HEK293 (cell line): Measurements from ENCODE around the gene CNPY2.

Experiments used
- CTCF ChIA-PET: fragments of 350-600 bp; formaldehyde crosslinking; extraction: SDS; loops from one replicate; lab custom pipeline; 2021; ENCODE audit warnings: antibody characterized with exemption; lab: Yijun Ruan, JAX
- POLR2A ChIA-PET: fragments of 300-600 bp; formaldehyde crosslinking; extraction: SDS; loops from one replicate; lab custom pipeline; 2020; ENCODE audit warnings: antibody characterized with exemption, inconsistent platforms; lab: Yijun Ruan, JAX
- H3K27ac ChIP-seq: fragments of 200-500 bp; sonication (Bioruptor generic); 2 replicates; pipeline ENCODE4 v1.5.1; 2014; ENCODE audit warnings: low read depth, low read length, control low read depth, inconsistent platforms; ENCODE audit errors: extremely low read depth
- H3K36me3 ChIP-seq, 2 experiments: fragments of 200-500 bp in 1 of 2; sonication (Bioruptor generic) in 1 of 2; 1 replicate in 1 of 2; 2 replicates in 1 of 2; pipeline ENCODE4 v1.5.1; 2014 to 2017; ENCODE audit warnings: inconsistent platforms in 2 of 2, low read length in 2 of 2; ENCODE audit not compliant: control insufficient read depth in 2 of 2, insufficient read depth in 1 of 2
- H3K4me1 ChIP-seq: fragments of 200-500 bp; sonication (Bioruptor generic); 2 replicates; pipeline ENCODE4 v1.5.1; 2014; ENCODE audit warnings: mild to moderate bottlenecking, low read length, inconsistent platforms; ENCODE audit not compliant: control insufficient read depth, insufficient read depth
- H3K4me3 ChIP-seq: 2 replicates; pipeline ENCODE4 v1.5.1; 2011; ENCODE audit warnings: low read depth, mild to moderate bottlenecking, control low read depth, low read length, moderate library complexity
- H3K9me3 ChIP-seq: fragments of 200-500 bp; sonication (Bioruptor generic); 2 replicates; pipeline ENCODE4 v1.5.1; 2014; ENCODE audit warnings: low read depth, low read length, inconsistent platforms; ENCODE audit not compliant: control insufficient read depth, insufficient read depth
- BCL11B ChIP-seq: fragments of 450-650 bp; formaldehyde crosslinking; IDR thresholded peaks from 2 replicates; pipeline ENCODE4 v1.5.1; 2016; ENCODE audit warnings: low read depth, missing biosample characterization, missing genetic modification characterization
- FEZF1 ChIP-seq: fragments of 450-650 bp; formaldehyde crosslinking; IDR thresholded peaks from 2 replicates; pipeline ENCODE4 v1.5.1; 2016; ENCODE audit warnings: missing biosample characterization, missing genetic modification characterization
- PRDM1 ChIP-seq: fragments of 450-650 bp; formaldehyde crosslinking; IDR thresholded peaks from 2 replicates; pipeline ENCODE4; 2016; ENCODE audit warnings: missing biosample characterization, missing genetic modification characterization
- SALL2 ChIP-seq: fragments of 450-650 bp; formaldehyde crosslinking; IDR thresholded peaks from 2 replicates; pipeline ENCODE4 v1.5.0; 2017; ENCODE audit warnings: missing biosample characterization, mild to moderate bottlenecking, missing genetic modification characterization, borderline replicate concordance
- SCRT2 ChIP-seq: fragments of 450-650 bp; formaldehyde crosslinking; IDR thresholded peaks from 2 replicates; pipeline ENCODE4 v1.5.1; 2016; ENCODE audit warnings: missing biosample characterization, missing genetic modification characterization
- SP3 ChIP-seq: fragments of 450-650 bp; formaldehyde crosslinking; IDR thresholded peaks from 2 replicates; pipeline ENCODE4 v1.5.1; 2016; ENCODE audit warnings: missing biosample characterization, missing genetic modification characterization
- ZBTB17 ChIP-seq: fragments of 450-650 bp; formaldehyde crosslinking; IDR thresholded peaks from 2 replicates; pipeline ENCODE4 v1.5.1; 2016; ENCODE audit warnings: missing biosample characterization, missing genetic modification characterization
- ZFHX2 ChIP-seq: fragments of 450-650 bp; formaldehyde crosslinking; conservative IDR thresholded peaks from 2 replicates; pipeline ENCODE4 v1.5.1; 2016; ENCODE audit warnings: missing biosample characterization, missing genetic modification characterization
- ZNF10 ChIP-seq: fragments of 450-650 bp; formaldehyde crosslinking; IDR thresholded peaks from 2 replicates; pipeline ENCODE4 v1.5.1; 2017; ENCODE audit warnings: missing biosample characterization, missing genetic modification characterization
- ZNF19 ChIP-seq: fragments of 450-650 bp; formaldehyde crosslinking; IDR thresholded peaks from 2 replicates; pipeline ENCODE4; 2016; ENCODE audit warnings: missing biosample characterization, missing genetic modification characterization, low read depth
- ZNF324 ChIP-seq: fragments of 450-650 bp; formaldehyde crosslinking; IDR thresholded peaks from 2 replicates; pipeline ENCODE4 v1.5.1; 2016; ENCODE audit warnings: missing biosample characterization, missing genetic modification characterization
- ZNF366 ChIP-seq: fragments of 450-650 bp; formaldehyde crosslinking; conservative IDR thresholded peaks from 2 replicates; pipeline ENCODE4 v1.5.1; 2016; ENCODE audit warnings: missing biosample characterization, missing genetic modification characterization
- ZNF600 ChIP-seq: fragments of 450-650 bp; formaldehyde crosslinking; IDR thresholded peaks from 2 replicates; pipeline ENCODE4 v1.5.1; 2016; ENCODE audit warnings: missing biosample characterization, missing genetic modification characterization
- ZNF610 ChIP-seq: fragments of 450-650 bp; formaldehyde crosslinking; IDR thresholded peaks from 2 replicates; pipeline ENCODE4 v1.5.1; 2016; ENCODE audit warnings: missing biosample characterization, missing genetic modification characterization, borderline replicate concordance
- TF ChIP-seq, protein P1 (sequence below): fragments of 450-650 bp; formaldehyde crosslinking; IDR thresholded peaks from 2 replicates; pipeline ENCODE4 v1.5.1; 2016; ENCODE audit warnings: missing biosample characterization, missing genetic modification characterization
- TF ChIP-seq, protein P2 (sequence below): fragments of 450-650 bp; formaldehyde crosslinking; IDR thresholded peaks from 2 replicates; pipeline ENCODE4 v1.5.1; 2016; ENCODE audit warnings: missing biosample characterization, missing genetic modification characterization
- TF ChIP-seq, protein P3 (sequence below): fragments of 450-650 bp; formaldehyde crosslinking; IDR thresholded peaks from 2 replicates; pipeline ENCODE4 v1.5.1; 2016; ENCODE audit warnings: missing biosample characterization, missing genetic modification characterization
- TF ChIP-seq, protein P4 (sequence below): fragments of 450-650 bp; formaldehyde crosslinking; IDR thresholded peaks from 2 replicates; pipeline ENCODE4 v1.5.1; 2017; ENCODE audit warnings: missing biosample characterization, missing genetic modification characterization
- TF ChIP-seq, protein P5 (sequence below): fragments of 450-650 bp; formaldehyde crosslinking; conservative IDR thresholded peaks from 2 replicates; pipeline ENCODE4 v1.5.1; 2016; ENCODE audit warnings: low read depth, missing biosample characterization, missing genetic modification characterization
- TF ChIP-seq, protein P6 (sequence below): fragments of 450-650 bp; formaldehyde crosslinking; IDR thresholded peaks from 2 replicates; pipeline ENCODE4 v1.5.1; 2016; ENCODE audit warnings: missing biosample characterization, missing genetic modification characterization
- TF ChIP-seq, protein P7 (sequence below): fragments of 450-650 bp; formaldehyde crosslinking; IDR thresholded peaks from 2 replicates; pipeline ENCODE4 v1.5.1; 2016; ENCODE audit warnings: missing biosample characterization, missing genetic modification characterization

Gene CNPY2

DNA sequence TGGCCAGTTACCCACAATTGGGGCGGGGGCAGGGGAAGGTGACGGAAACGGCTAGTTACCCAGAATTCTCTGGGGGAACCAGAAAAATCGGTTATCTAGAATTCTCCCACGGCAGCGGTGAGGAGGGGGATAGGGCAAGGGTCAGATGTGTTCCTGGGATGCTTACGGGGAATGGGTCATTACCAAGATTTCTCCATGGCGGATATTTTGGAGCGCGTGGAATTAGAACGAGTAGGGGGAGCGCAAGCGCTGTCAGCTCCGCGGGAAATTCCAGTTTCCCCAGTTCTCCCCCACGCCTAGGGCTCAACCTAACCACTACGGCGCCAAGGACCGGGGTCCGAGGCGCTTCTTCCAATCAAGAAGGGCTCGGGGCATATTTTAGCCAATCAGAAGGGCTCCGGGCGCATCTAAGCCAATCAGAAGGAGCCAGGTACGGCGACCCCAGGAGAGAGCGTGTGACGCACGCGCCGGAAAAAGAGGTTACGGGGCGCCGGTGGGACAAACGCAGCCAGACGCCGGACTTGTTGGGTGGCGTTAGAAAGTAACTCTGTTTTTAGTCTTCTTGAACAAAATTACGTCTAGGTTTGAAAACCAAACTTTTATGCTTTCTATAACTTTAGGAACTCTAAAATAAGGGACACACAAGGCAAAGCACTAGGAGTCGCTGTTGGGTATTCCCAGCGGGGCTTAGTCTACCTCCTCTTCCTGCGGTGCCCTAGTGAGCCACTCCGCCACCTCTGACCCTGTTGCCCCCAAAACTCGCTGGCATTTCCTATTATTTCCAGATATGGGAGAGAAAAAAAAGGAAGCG is 18.1 kb upstream of the CNPY2 start, which contains the start of gene PAN2 (continued):
- TF ChIP-seq, protein P1, sequence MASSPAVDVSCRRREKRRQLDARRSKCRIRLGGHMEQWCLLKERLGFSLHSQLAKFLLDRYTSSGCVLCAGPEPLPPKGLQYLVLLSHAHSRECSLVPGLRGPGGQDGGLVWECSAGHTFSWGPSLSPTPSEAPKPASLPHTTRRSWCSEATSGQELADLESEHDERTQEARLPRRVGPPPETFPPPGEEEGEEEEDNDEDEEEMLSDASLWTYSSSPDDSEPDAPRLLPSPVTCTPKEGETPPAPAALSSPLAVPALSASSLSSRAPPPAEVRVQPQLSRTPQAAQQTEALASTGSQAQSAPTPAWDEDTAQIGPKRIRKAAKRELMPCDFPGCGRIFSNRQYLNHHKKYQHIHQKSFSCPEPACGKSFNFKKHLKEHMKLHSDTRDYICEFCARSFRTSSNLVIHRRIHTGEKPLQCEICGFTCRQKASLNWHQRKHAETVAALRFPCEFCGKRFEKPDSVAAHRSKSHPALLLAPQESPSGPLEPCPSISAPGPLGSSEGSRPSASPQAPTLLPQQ (tag by site-specific recombination), result peak; percentile 51; the same call in 1 of the 2 replicates
- TF ChIP-seq SP3 (tag by site-specific recombination) (peak; percentile 59), ZBTB17 (tag by site-specific recombination) (peak; percentile 89), ZNF600 (tag by site-specific recombination) (0 out of 2 replicates have a peak, but pooled peaks have one; percentile 16), ZNF610 (tag by site-specific recombination) (no peak), SALL2 (no peak), ZNF324 (0 out of 2 replicates have a peak, but pooled peaks have one; percentile 44)
- TF ChIP-seq, protein P2, sequence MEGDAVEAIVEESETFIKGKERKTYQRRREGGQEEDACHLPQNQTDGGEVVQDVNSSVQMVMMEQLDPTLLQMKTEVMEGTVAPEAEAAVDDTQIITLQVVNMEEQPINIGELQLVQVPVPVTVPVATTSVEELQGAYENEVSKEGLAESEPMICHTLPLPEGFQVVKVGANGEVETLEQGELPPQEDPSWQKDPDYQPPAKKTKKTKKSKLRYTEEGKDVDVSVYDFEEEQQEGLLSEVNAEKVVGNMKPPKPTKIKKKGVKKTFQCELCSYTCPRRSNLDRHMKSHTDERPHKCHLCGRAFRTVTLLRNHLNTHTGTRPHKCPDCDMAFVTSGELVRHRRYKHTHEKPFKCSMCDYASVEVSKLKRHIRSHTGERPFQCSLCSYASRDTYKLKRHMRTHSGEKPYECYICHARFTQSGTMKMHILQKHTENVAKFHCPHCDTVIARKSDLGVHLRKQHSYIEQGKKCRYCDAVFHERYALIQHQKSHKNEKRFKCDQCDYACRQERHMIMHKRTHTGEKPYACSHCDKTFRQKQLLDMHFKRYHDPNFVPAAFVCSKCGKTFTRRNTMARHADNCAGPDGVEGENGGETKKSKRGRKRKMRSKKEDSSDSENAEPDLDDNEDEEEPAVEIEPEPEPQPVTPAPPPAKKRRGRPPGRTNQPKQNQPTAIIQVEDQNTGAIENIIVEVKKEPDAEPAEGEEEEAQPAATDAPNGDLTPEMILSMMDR (tag by site-specific recombination), result peak; percentile 68

DNA sequence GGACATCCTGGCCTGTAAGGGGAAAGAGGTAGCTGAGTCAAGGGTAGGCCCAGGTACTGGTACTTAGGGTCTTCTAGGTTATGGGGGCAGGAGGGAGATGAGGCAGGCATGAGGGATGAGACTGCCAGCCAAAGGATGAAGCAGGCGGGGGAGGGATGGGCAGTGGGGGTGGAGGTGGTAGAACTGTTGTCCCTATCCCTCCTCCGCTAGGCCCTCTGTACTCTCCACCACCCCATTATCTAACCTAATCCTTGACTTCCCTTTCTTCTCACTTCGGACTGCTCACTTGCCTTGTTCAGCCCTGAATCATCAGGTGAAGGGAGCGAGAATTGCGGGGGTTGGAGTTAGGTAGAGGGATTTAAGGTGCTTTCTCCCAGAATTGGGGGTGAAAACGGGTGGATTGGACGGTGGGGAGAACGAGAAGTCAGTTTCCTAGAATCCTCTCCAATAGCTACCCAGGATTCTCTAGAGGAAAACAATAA is 17.4 kb upstream of the CNPY2 start:
- Histone ChIP-seq H3K27ac (peak overlapping the region; percentile 80), H3K4me3 (peak overlapping the region; percentile 63), H3K4me1 (peaks cover 5% of the 10 kb centered on the region), H3K36me3 (peaks cover 0 to 6% of the 10 kb centered on the region in 2 experiments; a peak in 2 of 3 replicates), H3K9me3 (no peaks in the 10 kb centered on the region)
- CTCF ChIA-PET, result interaction anchor here (0.6 to 1.4 kb wide), 3 partner anchors 13 to 38 kb away, joined by 4 to 6 read pairs (median 5); no protein-coding TSS in a partner anchor
- POLR2A ChIA-PET, result interaction anchor here (0.6 to 3.4 kb wide), 11 partner anchors 11 to 206 kb away, joined by 3 to 32 read pairs (median 4); partner anchors contain the start of genes CNPY2, ESYT1, SMARCC2 and STAT2
- TF ChIP-seq PRDM1 (peak; percentile 36; the same call in 1 of the 2 replicates), ZNF366 (0 out of 2 replicates have a peak, but pooled peaks have one; percentile 14), ZNF19 (no peak), ZFHX2 (tag by site-specific recombination) (peak; percentile 34; the same call in 1 of the 2 replicates), FEZF1 (tag by site-specific recombination) (peak; percentile 12; the same call in 1 of the 2 replicates), ZNF10 (peak; percentile 98), BCL11B (tag by site-specific recombination) (no peak), SCRT2 (tag by site-specific recombination) (peak; percentile 61)
- TF ChIP-seq, protein P3, sequence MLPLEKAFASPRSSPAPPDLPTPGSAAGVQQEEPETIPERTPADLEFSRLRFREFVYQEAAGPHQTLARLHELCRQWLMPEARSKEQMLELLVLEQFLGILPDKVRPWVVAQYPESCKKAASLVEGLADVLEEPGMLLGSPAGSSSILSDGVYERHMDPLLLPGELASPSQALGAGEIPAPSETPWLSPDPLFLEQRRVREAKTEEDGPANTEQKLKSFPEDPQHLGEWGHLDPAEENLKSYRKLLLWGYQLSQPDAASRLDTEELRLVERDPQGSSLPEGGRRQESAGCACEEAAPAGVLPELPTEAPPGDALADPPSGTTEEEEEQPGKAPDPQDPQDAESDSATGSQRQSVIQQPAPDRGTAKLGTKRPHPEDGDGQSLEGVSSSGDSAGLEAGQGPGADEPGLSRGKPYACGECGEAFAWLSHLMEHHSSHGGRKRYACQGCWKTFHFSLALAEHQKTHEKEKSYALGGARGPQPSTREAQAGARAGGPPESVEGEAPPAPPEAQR (tag by site-specific recombination), result no peak
- TF ChIP-seq, protein P4, sequence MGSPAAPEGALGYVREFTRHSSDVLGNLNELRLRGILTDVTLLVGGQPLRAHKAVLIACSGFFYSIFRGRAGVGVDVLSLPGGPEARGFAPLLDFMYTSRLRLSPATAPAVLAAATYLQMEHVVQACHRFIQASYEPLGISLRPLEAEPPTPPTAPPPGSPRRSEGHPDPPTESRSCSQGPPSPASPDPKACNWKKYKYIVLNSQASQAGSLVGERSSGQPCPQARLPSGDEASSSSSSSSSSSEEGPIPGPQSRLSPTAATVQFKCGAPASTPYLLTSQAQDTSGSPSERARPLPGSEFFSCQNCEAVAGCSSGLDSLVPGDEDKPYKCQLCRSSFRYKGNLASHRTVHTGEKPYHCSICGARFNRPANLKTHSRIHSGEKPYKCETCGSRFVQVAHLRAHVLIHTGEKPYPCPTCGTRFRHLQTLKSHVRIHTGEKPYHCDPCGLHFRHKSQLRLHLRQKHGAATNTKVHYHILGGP (tag by site-specific recombination), result peak; percentile 83
- TF ChIP-seq, protein P5, sequence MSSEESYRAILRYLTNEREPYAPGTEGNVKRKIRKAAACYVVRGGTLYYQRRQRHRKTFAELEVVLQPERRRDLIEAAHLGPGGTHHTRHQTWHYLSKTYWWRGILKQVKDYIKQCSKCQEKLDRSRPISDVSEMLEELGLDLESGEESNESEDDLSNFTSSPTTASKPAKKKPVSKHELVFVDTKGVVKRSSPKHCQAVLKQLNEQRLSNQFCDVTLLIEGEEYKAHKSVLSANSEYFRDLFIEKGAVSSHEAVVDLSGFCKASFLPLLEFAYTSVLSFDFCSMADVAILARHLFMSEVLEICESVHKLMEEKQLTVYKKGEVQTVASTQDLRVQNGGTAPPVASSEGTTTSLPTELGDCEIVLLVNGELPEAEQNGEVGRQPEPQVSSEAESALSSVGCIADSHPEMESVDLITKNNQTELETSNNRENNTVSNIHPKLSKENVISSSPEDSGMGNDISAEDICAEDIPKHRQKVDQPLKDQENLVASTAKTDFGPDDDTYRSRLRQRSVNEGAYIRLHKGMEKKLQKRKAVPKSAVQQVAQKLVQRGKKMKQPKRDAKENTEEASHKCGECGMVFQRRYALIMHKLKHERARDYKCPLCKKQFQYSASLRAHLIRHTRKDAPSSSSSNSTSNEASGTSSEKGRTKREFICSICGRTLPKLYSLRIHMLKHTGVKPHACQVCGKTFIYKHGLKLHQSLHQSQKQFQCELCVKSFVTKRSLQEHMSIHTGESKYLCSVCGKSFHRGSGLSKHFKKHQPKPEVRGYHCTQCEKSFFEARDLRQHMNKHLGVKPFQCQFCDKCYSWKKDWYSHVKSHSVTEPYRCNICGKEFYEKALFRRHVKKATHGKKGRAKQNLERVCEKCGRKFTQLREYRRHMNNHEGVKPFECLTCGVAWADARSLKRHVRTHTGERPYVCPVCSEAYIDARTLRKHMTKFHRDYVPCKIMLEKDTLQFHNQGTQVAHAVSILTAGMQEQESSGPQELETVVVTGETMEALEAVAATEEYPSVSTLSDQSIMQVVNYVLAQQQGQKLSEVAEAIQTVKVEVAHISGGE, result no peak
- TF ChIP-seq, protein P6, sequence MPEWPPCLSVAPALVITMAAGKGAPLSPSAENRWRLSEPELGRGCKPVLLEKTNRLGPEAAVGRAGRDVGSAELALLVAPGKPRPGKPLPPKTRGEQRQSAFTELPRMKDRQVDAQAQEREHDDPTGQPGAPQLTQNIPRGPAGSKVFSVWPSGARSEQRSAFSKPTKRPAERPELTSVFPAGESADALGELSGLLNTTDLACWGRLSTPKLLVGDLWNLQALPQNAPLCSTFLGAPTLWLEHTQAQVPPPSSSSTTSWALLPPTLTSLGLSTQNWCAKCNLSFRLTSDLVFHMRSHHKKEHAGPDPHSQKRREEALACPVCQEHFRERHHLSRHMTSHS (tag by site-specific recombination), result no peak
- TF ChIP-seq, protein P7, sequence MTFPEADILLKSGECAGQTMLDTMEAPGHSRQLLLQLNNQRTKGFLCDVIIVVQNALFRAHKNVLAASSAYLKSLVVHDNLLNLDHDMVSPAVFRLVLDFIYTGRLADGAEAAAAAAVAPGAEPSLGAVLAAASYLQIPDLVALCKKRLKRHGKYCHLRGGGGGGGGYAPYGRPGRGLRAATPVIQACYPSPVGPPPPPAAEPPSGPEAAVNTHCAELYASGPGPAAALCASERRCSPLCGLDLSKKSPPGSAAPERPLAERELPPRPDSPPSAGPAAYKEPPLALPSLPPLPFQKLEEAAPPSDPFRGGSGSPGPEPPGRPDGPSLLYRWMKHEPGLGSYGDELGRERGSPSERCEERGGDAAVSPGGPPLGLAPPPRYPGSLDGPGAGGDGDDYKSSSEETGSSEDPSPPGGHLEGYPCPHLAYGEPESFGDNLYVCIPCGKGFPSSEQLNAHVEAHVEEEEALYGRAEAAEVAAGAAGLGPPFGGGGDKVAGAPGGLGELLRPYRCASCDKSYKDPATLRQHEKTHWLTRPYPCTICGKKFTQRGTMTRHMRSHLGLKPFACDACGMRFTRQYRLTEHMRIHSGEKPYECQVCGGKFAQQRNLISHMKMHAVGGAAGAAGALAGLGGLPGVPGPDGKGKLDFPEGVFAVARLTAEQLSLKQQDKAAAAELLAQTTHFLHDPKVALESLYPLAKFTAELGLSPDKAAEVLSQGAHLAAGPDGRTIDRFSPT, result 0 out of 2 replicates have a peak, but pooled peaks have one; percentile 27
